Stimulated activated CD4-positive, alpha-beta T cell treated with anti-CD3 and anti-CD28 coated beads, Interleukin-15, amount 100 ng/mL, for 48 hours (primary cell): ENCODE results near the gene GJD2.

ENCODE experiments used
- DNase-seq, 2 donors: peaks; one replicate each; pipeline ENCODE4 v3.0.0-alpha.2; 2020; ENCODE audit warnings: low read depth in 2 of 2

The GJD2 gene

GRCh38 chr15:34724481-34724880, 30.3 kb downstream of the GJD2 start:
- DNase-seq = no peak

DNA sequence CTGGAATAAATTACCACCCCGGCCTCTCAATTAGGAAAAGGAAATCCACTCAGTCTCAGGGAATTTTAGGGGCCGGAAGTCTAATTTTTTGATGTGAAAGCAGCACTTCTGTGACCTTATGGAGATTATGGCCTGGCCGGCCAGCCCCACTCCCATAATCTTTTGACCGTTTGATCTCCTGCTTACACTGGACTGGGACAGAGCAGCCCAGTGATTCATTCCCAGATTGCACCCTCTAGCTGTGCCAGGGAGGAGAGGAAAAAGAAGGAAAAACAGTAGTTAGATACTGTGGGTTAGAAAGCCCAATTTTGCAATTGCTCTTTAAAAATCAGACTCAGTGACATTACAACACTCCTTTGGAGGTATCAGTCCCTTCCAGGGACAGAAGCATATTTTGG, 32.4 kb downstream of the GJD2 start:
- DNase-seq = no peak

DNA sequence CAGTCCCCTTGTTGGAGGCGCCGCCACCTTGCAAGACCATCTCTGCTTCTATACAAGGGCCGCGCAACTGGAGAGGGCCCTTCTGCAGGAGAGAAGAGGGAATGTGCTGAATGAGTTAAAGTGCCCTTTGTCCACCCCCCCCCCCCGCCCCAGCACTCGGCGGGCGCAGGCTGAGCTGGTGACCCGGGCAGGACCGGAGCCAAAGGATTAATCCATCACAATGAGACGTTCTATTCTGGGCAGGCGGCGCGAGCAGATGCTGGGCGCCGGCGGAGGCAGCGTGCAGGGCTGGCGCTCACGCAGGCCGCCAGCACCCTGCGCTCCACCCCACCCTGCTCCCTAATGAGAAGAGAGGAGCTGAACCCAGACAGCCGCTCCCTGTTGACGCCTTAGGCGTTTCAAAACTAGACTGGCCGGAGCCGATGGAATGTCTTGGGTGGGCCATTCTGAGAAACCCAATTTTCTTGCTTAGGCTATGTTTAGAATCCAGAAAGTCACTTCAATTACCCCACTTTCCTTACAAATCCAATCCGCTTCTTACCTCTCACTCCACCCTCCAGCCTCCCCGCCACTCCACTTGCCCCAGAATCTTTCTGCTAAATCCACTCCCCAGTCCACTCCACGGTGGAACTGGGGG, 32.9 kb downstream of the GJD2 start:
- no peak for DNase-seq

- no peak for DNase-seq
Observed at GRCh38 chr15:34721157-34721801, 33.5 kb downstream of the GJD2 start.

- DNase-seq = no peak
Observed at GRCh38 chr15:34719695-34720094, 35.1 kb downstream of the GJD2 start.

DNA sequence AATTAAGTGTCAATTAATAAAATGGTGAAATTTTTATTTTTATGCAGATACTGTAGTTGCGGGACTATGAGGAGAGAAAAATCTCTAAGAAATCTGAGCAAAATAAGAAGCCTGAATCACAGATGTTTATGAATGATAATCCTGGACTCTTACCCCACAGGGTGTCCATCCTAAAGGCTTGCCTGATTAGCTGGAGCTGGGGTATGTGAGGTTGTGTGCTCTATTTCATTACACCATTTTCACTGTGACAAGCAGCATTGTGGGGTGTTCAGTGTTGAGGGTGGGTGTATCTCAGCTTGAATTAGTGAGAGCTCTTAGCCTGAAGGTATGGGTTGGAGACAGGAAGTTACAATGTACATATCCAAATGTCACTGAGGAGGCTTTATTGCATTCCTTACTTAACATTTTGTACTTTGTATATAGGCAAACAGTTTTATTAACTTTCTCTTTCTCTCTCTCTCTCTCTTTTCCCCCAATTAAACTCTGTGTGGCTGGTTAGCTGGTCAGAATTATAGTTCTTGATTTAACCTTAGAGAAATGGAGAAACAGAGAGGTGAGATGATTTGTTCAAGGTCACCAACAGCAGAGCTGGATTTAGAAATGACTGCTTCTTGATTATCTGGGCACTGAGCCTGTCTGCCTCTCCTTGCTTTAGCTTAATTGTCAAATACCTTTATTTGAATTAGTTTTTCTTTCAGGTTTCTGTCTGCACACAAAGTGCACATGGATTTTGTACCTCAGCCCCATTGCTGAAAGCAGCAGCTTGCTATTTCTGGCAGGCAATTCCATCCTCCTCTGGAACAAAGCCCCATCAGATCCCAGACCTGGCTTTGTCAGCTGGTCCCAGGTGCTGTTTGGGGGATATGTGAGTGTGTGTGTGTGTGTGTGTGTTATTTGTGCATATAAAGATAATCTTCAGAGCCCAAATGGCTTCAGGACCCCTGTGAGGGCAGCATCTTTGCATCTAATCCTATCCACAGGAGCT, 35.8 kb downstream of the GJD2 start:
- no peak for DNase-seq

- DNase-seq = no peak
Observed at GRCh38 chr15:34717729-34718128, 37.1 kb downstream of the GJD2 start.

- no peak for DNase-seq
Observed at GRCh38 chr15:34716111-34716510, 38.7 kb downstream of the GJD2 start.

DNA sequence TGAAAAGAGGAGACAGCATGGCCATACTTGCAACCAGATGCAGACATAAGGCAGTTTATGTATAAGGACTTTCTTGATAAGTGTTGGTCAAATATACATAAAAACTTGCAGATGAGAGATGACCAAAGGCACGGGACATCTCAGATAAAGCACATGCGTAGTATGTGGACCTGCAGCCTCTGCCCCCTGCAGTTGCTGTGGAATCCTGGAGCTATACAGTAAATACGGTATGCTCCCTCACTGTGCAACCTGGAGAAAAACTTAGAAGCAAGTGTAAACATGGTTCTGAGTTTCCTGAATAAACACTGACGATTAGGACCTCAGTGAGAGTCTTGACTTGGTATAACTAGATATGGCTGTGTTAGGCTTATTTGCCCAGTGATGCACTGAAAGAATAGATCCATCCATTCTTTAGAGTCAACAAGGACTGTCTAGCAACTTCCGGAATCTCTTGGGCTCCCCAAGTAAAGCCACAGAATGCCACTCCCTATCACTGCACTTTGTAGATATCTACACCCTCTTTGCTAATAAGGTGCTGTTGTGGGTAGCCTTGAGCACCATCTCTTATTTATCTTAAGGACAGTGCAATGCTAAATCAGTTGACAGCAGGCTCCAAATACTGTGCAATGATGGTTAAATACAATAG, 40.2 kb downstream of the GJD2 start:
- no peak for DNase-seq

- DNase-seq = no peak
Observed at GRCh38 chr15:34713635-34714034, 41.2 kb downstream of the GJD2 start.

- DNase-seq = no peak
Observed at GRCh38 chr15:34709866-34710265, 44.9 kb downstream of the GJD2 start.

- DNase-seq = no peak
Observed at GRCh38 chr15:34708422-34708821, 46.4 kb downstream of the GJD2 start.

DNA sequence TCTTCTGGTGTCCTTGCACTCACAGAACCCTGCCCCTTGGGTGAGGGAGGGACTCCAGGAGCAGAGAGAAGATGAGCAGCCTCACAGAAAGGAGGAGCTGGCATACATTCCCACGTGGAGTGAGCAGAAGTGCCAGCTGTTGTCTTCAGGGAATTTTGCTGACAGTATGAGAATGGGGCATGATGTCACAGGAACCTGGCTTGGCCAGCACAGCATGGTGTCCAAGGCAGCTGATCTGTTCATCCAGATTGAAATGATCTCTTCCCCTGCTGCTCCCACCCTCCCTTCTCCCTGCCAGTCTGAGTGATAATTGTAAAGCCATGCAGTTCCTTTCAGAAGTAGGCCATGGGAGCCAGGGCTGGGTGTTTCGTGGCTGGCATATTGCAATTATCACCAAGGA, 53.3 kb downstream of the GJD2 start:
- DNase-seq = no peak
